HUES6 (cell line): Measurements from ENCODE around the gene HLA-DQB2.
"Not testable (repeated sequence)": the region's sequence is repeated elsewhere in the genome, so short reads cannot be mapped to it uniquely, and the experiment has no call there.

Source experiments
- H3K27ac ChIP-seq: 2 replicates; pipeline ENCODE4 v1.7.0; 2013; ENCODE audit warnings: low read depth, mild to moderate bottlenecking, low read length, inconsistent platforms
- H3K27me3 ChIP-seq: 2 replicates; pipeline ENCODE4 v1.6.1; 2013; ENCODE audit warnings: low read length; ENCODE audit not compliant: control insufficient read depth, insufficient read depth
- H3K36me3 ChIP-seq: 2 replicates; pipeline ENCODE4 v1.6.1; 2013; ENCODE audit warnings: low read length; ENCODE audit not compliant: control insufficient read depth, insufficient read depth
- H3K4me1 ChIP-seq: 2 replicates; pipeline ENCODE4 v1.6.1; 2013; ENCODE audit warnings: low read length; ENCODE audit not compliant: control insufficient read depth, insufficient read depth
- H3K4me3 ChIP-seq: 2 replicates; pipeline ENCODE4 v1.5.1; 2013; ENCODE audit warnings: low read depth, low read length
- H3K9ac ChIP-seq: one replicate; pipeline ENCODE4 v1.6.1; 2013; ENCODE audit warnings: mild to moderate bottlenecking, low read length
- H3K9me3 ChIP-seq: 2 replicates; pipeline ENCODE4 v1.6.1; 2013; ENCODE audit warnings: low read depth, low read length; ENCODE audit not compliant: control insufficient read depth, insufficient read depth

The HLA-DQB2 gene

DNA sequence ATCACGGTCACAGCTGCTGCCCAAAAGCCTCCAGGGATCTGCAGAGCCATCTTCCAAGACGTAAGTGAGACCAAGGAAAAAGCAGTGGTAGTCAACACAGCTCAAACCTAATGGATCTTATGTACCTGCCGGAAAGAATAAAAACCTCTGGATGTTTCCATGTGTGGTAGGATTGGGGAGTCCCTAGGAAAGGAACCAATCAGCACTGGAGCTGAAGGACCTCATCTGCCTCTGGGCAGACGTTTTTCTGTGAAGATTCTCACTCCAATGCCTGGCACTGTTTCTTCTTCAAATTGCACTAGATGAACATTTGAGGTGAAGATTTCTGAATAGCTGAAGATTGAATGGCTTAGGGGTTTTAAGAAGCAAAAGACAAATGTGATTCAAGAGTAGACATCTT, at the start of gene HLA-DQB2:
TSS of gene HLA-DQB2 (minus strand) at position 112 of the 400 bp plus-strand sequence. CDS start at position 50, 62 bp downstream.
- Histone ChIP-seq H3K4me3 (no peak within 1 kb of the TSS), H3K4me1 (no peaks in the 10 kb centered on the region), H3K9ac (no peak within 1 kb of the TSS), H3K27me3 (no peaks in the 10 kb centered on the region; the same call in 1 of the 2 replicates), H3K36me3 (no peaks in the 10 kb centered on the region), H3K9me3 (no peaks in the 10 kb centered on the region), H3K27ac (no peak within 1 kb of the TSS)

DNA sequence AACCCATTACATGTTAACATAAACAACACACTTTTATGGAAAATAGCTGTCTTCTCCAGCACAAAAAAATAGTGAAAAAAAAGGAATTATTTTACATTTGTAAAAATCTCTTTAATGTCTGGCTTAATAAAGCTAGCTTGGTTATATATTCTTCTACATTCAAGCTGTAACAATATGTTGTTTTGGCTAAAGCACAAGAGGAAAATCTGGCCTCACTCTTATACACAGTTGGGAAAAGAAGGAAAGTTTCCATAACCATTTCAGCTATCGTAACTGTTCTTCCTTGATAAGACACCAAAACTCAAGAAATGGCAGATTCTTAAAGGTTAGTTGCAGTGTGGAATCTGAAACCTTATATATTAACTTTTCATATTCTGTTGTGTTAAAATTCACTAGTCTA, 45.8 kb upstream of the HLA-DQB2 start:
- Histone ChIP-seq H3K4me1 (peaks cover 5% of the 10 kb centered on the region), H3K9ac (no peak overlapping the region), H3K36me3 (no peaks in the 10 kb centered on the region), H3K9me3 (no peaks in the 10 kb centered on the region), H3K27me3 (peaks cover 9% of the 10 kb centered on the region), H3K27ac (no peak overlapping the region), H3K4me3 (no peak overlapping the region)

DNA sequence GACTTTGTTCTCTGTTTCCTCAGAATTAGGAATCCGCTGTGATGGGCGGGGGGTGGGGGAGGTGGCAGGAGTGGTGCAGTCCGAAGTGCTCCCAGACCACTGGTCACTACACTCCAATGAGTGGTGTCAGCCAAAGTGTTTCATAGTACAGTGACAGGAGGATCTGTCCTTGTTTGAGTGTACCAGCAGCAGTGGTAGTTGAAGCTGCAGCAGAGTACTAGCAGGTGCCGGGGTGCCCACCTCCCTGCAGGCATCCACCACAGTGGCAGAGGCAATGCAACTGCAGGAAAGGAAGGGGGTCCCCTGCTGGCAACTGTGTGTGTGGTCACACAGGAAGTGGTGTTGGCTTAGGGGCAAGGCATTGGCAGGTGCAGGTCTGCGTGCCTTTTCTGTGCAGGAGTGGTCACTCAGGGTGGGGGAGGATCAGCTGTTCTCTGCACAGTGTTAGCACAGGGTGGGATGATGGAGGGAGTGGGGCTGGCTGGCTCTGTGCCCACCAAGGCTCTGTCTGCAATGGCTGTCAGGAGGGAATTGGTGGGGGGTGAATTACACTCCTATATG, 43.8 kb upstream of the HLA-DQB2 start:
- Histone ChIP-seq H3K36me3 (no peaks in the 10 kb centered on the region), H3K4me1 (peaks cover 5% of the 10 kb centered on the region), H3K9me3 (no peaks in the 10 kb centered on the region), H3K4me3 (no peak overlapping the region), H3K27me3 (peaks cover 9% of the 10 kb centered on the region), H3K27ac (no peak overlapping the region), H3K9ac (no peak overlapping the region)

DNA sequence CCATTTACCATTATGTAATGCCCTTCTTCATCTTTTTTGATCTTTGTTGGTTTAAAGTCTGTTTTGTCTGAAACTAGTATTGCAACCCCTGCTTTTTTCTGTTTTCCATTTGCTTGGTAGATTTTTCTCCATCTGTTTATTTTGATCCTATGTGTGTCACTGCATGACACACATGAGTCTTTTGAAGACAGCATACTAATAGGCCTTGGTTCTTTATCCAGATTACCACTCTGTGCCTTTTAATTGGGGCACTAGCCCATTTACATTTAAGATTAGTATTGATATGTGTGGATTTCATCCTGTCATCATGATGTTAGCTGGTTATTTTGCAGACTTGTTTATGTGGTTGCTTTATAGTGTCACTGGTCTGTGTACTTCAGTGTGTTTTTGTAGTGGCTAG, 42.1 kb upstream of the HLA-DQB2 start:
- peaks cover 12% of the 10 kb centered on the region for H3K27me3 ChIP-seq

DNA sequence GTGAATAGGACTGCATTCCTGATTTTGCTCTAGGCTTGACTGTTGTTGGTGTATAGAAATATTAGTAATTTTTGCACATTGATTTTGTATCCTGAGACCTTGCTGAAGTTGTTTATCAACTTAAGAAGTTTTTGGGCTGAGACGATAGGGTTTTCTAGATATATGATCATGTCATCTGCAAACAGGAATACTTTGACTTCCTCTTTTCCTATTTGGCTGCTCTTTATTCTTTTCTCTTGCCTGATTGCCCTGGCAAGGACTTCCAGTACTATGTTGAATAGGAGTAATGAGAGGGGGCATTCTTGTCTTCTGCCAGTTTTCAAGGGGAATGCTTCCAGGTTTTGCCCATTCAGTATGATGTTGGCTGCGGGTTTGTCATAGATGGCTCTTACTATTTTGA, 40.1 kb upstream of the HLA-DQB2 start:
- Histone ChIP-seq H3K4me3 (no peak overlapping the region), H3K9me3 (no peaks in the 10 kb centered on the region), H3K4me1 (peaks cover 5% of the 10 kb centered on the region), H3K27me3 (peaks cover 12% of the 10 kb centered on the region), H3K36me3 (no peaks in the 10 kb centered on the region), H3K9ac (no peak overlapping the region), H3K27ac (no peak overlapping the region)

More for the DNA sequence above, 42.1 kb upstream of the HLA-DQB2 start:
- H3K9ac ChIP-seq, H3K27ac ChIP-seq, H3K4me3 ChIP-seq, H3K36me3 ChIP-seq, H3K4me1 ChIP-seq, H3K9me3 ChIP-seq: not testable (repeated sequence)

DNA sequence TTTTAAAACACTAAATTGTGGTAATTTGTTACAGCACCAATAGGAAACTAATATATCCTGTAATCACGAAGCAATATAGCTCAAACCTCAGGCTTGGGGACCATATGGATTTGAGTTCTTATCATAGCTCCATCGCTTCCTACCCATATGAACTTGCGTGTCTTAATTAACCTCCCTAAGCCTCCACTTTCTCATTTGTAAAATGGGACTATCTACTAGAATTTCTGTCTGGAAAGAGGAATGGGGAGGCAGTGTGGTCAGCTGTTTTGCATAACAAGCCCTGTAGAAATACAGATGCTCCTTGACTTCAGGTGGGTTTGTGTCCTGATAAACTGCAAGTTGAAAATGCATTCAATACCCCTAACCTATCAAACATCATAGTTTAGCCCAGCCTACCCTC, 36.4 kb upstream of the HLA-DQB2 start:
- Histone ChIP-seq H3K27ac (no peak overlapping the region), H3K9me3 (no peaks in the 10 kb centered on the region), H3K4me1 (peaks cover 2% of the 10 kb centered on the region; the same call in 1 of the 2 replicates), H3K9ac (no peak overlapping the region), H3K36me3 (no peaks in the 10 kb centered on the region), H3K27me3 (peaks cover 12% of the 10 kb centered on the region), H3K4me3 (no peak overlapping the region)

DNA sequence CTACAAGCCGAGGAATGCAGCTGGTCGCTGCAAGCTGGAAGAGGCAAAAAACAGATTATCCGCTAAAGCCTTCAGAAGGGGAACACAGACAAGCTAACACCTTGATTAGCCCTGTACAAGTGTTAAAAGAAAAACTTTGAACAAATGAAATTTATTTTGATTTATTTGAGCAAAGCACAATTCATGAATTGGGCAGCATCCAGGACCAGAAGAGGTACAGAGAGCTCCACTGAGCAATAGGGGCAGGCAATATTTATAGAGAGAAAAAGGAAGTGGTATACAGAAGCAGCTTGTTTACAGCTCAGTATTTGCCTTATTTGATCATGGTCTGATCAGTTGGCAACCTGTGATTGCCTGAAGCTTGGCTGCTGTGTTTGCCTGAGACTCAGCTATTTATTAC, 35.8 kb upstream of the HLA-DQB2 start:
- no peak overlapping the region for H3K4me3 ChIP-seq
- H3K9ac ChIP-seq: no peak overlapping the region
- H3K27me3 ChIP-seq: peaks cover 12% of the 10 kb centered on the region
- H3K27ac ChIP-seq: no peak overlapping the region
- H3K4me1 ChIP-seq: peaks cover 2% of the 10 kb centered on the region; the same call in 1 of the 2 replicates
- H3K9me3 ChIP-seq: no peaks in the 10 kb centered on the region
- no peaks in the 10 kb centered on the region for H3K36me3 ChIP-seq

DNA sequence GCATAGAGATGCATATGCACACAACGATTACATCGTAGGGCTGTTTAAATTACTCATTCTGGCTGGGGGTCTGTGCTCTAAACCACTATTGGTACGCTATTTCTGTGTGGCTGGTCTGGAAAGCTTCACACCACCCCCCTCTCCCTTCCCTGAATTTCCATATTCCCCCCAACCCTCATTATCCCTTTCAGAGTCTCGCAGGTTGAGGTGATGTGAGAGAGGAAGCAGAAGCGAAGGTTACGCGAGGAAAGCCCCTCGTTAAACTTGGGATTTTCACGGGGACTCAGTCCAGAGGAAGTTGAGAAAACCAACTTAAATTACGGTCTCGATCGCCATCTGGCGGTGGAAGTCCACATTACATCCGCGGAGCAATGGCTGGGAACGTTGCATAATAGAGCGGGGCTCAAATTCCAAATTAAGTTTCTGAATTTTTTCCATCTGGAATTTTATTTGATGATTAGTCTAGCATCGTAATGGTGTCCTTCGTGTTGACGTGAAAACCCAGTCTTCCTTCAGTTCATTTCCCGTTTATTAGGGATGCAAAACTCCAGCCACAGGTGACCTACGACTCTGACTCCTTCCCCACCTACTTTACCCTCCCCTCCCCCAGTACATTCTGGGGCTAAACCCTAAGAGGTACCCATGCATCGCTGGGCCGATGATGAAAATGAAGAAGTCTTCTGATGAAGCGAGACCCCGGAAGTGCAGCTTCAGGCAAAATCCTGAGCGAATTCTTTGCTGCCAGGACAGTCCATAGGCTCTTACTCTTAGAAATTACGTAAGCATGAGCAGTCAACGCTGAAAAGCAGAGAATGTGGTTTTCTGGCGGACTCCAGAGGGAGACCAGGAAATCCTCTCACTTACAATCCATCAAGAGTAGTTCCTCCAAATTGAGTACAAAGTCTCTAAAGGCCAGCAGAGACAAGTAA, 33.8 kb upstream of the HLA-DQB2 start:
- no peaks in the 10 kb centered on the region for H3K36me3 ChIP-seq
- H3K4me3 ChIP-seq: peak overlapping the region; percentile 40
- no peak overlapping the region for H3K27ac ChIP-seq
- no peak overlapping the region for H3K9ac ChIP-seq
- H3K27me3 ChIP-seq: peaks cover 3% of the 10 kb centered on the region; the same call in 1 of the 2 replicates
- H3K9me3 ChIP-seq: no peaks in the 10 kb centered on the region
- H3K4me1 ChIP-seq: peaks cover 7% of the 10 kb centered on the region; the same call in 1 of the 2 replicates

DNA sequence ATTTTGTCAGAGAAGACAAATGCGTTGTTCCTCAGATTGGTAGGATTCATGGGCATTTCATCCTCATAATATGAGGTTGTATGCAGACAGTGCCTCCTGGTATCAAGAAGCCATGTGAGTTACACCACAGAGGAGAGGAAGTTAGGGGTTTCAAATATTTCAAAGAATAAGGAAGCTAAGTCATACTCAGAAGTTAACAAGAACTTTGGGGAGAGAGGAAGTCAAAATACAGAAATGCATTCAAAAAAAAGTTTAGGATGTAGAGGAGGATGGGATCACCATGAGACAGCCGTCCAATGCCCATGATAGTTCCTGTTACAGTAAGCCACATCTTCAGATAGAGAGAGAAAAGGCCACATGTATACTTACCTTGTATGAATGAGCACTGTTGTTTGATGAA, 31.2 kb upstream of the HLA-DQB2 start:
- peaks cover 4% of the 10 kb centered on the region; the same call in 1 of the 2 replicates for H3K27me3 ChIP-seq
- H3K36me3 ChIP-seq: no peaks in the 10 kb centered on the region
- no peak overlapping the region for H3K27ac ChIP-seq
- H3K4me1 ChIP-seq: peaks cover 7% of the 10 kb centered on the region; the same call in 1 of the 2 replicates
- H3K4me3 ChIP-seq: no peak overlapping the region
- H3K9ac ChIP-seq: no peak overlapping the region
- no peaks in the 10 kb centered on the region for H3K9me3 ChIP-seq

DNA sequence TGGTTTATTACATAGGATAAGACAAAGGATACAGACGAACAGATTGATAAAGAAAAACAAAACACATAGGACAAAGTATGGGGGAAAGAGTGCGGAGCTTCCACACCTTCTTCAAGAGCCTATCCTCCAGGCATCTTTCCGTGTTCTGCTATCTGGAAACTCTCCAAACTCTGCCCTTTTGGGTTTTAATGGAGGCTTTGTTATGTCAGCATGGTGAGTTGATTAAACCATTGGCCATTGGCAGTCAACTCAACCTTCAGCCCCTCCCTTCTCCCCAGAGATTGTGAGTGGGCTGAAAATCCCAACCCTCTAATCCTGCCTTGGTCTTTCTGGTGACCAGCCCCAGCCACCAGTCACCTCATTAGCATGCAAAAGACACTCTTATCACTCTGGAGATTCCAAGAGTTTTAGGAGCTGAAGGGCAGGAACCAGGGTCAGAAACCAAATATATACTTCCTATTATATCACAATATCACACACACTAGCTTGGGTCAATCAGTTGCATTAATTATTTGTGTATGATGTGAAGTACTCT, 29.6 kb upstream of the HLA-DQB2 start:
- H3K9ac ChIP-seq: no peak overlapping the region
- peaks cover 4% of the 10 kb centered on the region; the same call in 1 of the 2 replicates for H3K27me3 ChIP-seq
- peaks cover 7% of the 10 kb centered on the region; the same call in 1 of the 2 replicates for H3K4me1 ChIP-seq
- no peaks in the 10 kb centered on the region for H3K9me3 ChIP-seq
- H3K4me3 ChIP-seq: no peak overlapping the region
- no peak overlapping the region for H3K27ac ChIP-seq
- H3K36me3 ChIP-seq: no peaks in the 10 kb centered on the region

DNA sequence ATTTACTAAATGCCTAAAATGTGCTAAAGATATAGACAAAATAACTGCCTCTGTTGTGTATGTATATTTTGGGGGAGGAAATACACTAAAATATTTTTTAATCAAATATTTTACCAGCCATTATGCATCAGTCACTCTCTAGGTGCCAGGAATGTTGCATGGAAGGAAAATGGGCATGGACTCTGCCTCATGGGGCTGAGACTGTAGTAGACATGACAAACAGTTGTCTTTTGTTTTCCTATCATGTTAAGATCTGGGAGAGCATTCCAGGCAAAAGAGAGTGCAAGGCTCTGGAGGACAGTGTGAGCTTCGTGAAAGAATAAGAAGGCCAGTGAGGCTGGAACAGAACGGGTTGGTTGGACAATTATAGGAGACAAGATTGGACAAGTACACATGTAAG, 27.0 kb upstream of the HLA-DQB2 start:
- peaks cover 5% of the 10 kb centered on the region; the same call in 1 of the 2 replicates for H3K4me1 ChIP-seq
- H3K4me3 ChIP-seq: no peak overlapping the region
- H3K36me3 ChIP-seq: no peaks in the 10 kb centered on the region
- no peak overlapping the region for H3K27ac ChIP-seq
- no peak overlapping the region for H3K9ac ChIP-seq
- peaks cover 4% of the 10 kb centered on the region; the same call in 1 of the 2 replicates for H3K27me3 ChIP-seq
- H3K9me3 ChIP-seq: no peaks in the 10 kb centered on the region
